Adrenal gland (tissue), 5 donors: Measurements from ENCODE around the gene TRIM68.

ENCODE experiments used
- CTCF ChIP-seq, 6 experiments: fragments of 450-650 bp in 4 of 6; fragments of 200-600 bp in 2 of 6; sonication (generic) in 1 of 6; IDR thresholded peaks; 1 replicate in 5 of 6; 2 replicates in 1 of 6; pipeline versions ENCODE4 v1.5.1 to v1.8.0; 2016 to 2021; ENCODE audit warnings: antibody characterized with exemption in 6 of 6, mild to moderate bottlenecking in 2 of 6, moderate library complexity in 1 of 6
- POLR2A ChIP-seq, 2 donors: fragments of 450-650 bp; IDR thresholded peaks; one replicate each; pipeline ENCODE4 v1.6.1; 2017; ENCODE audit warnings: antibody characterized with exemption in 2 of 2, mild to moderate bottlenecking in 2 of 2, moderate library complexity in 1 of 2
- donor health status: DM: no; HTN: no; CAD: no.

GRCh38 chr11:4559527-4560440 is 48.2 kb downstream of the TRIM68 start:
- no peak for TF ChIP-seq CTCF (IDR thresholded peaks at IDR 0.05)
- no peak for TF ChIP-seq POLR2A (IDR thresholded peaks at IDR 0.05)
